HepG2 (cell line): ENCODE measurements around the gene RNGTT. TPM values are rescaled to one million over a fixed set of nuclear protein-coding genes. Genes with fewer than 3 reads are reported as not detected.
A peak's percentile ranks its signal among the peaks of the same experiment; 100 is the strongest.

Source experiments
- ARHGAP35 ChIP-seq: sonication (generic); formaldehyde crosslinking; IDR thresholded peaks from 2 replicates; pipeline ENCODE4 v1.9.0; 2022; ENCODE audit warnings: mild to moderate bottlenecking, inconsistent platforms, moderate library complexity, missing genetic modification reagents, borderline replicate concordance
- CBX1 ChIP-seq: IDR thresholded peaks from one replicate; pipeline ENCODE4 v1.6.1; 2016; ENCODE audit warnings: antibody characterized with exemption, low read depth
- CHD4 ChIP-seq: fragments of 200-600 bp; sonication (generic); IDR thresholded peaks from 2 replicates; pipeline ENCODE4 v1.7.0; 2017; ENCODE audit warnings: mild to moderate bottlenecking, low read length, borderline replicate concordance
- CREB3 ChIP-seq: sonication (generic); formaldehyde crosslinking; IDR thresholded peaks from 2 replicates; pipeline ENCODE4 v1.5.0; 2020; ENCODE audit warnings: missing genetic modification reagents
- ETS1 ChIP-seq: sonication (generic); formaldehyde crosslinking; IDR thresholded peaks from 2 replicates; pipeline ENCODE4 v1.4.0; 2020; ENCODE audit warnings: missing genetic modification reagents
- MED1 ChIP-seq: sonication (generic); formaldehyde crosslinking; IDR thresholded peaks from 2 replicates; pipeline ENCODE4 v1.4.0; 2020; ENCODE audit warnings: missing genetic modification reagents
- MEIS2 ChIP-seq: sonication (generic); formaldehyde crosslinking; IDR thresholded peaks from 2 replicates; pipeline ENCODE4 v1.9.0; 2021; ENCODE audit warnings: mild to moderate bottlenecking, missing genetic modification reagents
- MYPOP ChIP-seq: sonication (generic); formaldehyde crosslinking; IDR thresholded peaks from 2 replicates; pipeline ENCODE4 v1.8.1; 2023; ENCODE audit warnings: mild to moderate bottlenecking, moderate library complexity, missing genetic modification reagents
- NFE2L2 ChIP-seq: fragments of 150-350 bp; IDR thresholded peaks from 2 replicates; pipeline ENCODE4 v1.6.1; 2014; ENCODE audit warnings: low read length
- REXO4 ChIP-seq: sonication (generic); formaldehyde crosslinking; IDR thresholded peaks from 2 replicates; pipeline ENCODE4 v1.8.0; 2022; ENCODE audit warnings: missing genetic modification reagents, mild to moderate bottlenecking, borderline replicate concordance
- TCF7 ChIP-seq: sonication (generic); IDR thresholded peaks from 2 replicates; pipeline ENCODE4 v1.6.1; 2016; ENCODE audit warnings: antibody characterized with exemption, low read depth
- THAP8 ChIP-seq: sonication (generic); formaldehyde crosslinking; IDR thresholded peaks from 2 replicates; pipeline ENCODE4 v1.5.1; 2020; ENCODE audit warnings: missing genetic modification reagents, mild to moderate bottlenecking, borderline replicate concordance
- ZNF296 ChIP-seq: sonication (generic); formaldehyde crosslinking; conservative IDR thresholded peaks from 2 replicates; pipeline ENCODE4 v1.5.0; 2020; ENCODE audit warnings: mild to moderate bottlenecking, missing genetic modification reagents
- ZNF407 ChIP-seq: sonication (generic); formaldehyde crosslinking; IDR thresholded peaks from one replicate; pipeline ENCODE4 v1.5.1; 2020; ENCODE audit warnings: mild to moderate bottlenecking, missing genetic modification reagents; ENCODE audit errors: not compliant biosample characterization
- ZNF546 ChIP-seq: sonication (generic); formaldehyde crosslinking; conservative IDR thresholded peaks from 2 replicates; pipeline ENCODE4 v1.8.1; 2023; ENCODE audit warnings: mild to moderate bottlenecking, missing genetic modification reagents
- ZNF564 ChIP-seq: sonication (generic); formaldehyde crosslinking; IDR thresholded peaks from 2 replicates; pipeline ENCODE4 v1.8.1; 2023; ENCODE audit warnings: mild to moderate bottlenecking, missing genetic modification reagents
- ZNF572 ChIP-seq: sonication (generic); formaldehyde crosslinking; IDR thresholded peaks from 2 replicates; pipeline ENCODE4 v1.5.1; 2020; ENCODE audit warnings: mild to moderate bottlenecking, missing genetic modification reagents
- polyA plus RNA-seq, 8 experiments: library from polyadenylated mRNA; depleted of rRNA in 3 of 8; stranded (reverse) in 7 of 8; unstranded in 1 of 8; fragments of >200 nt; fragmentation: Illumina TruSeq in 4 of 8; extraction: Trizol in 4 of 8; gene quantifications; 2 replicates each; pipeline versions ENCODE4 v1.2.1 to v1.2.3, GENCODE V29; 2011 to 2016; ENCODE audit warnings: low read depth in 4 of 8, missing spikeins in 1 of 8, mixed read lengths in 1 of 8; ENCODE audit not compliant: insufficient read depth in 1 of 8
- total RNA-seq, 5 experiments: library from RNA; depleted of rRNA; stranded (reverse); fragments of >200 nt; fragmentation: Illumina TruSeq; extraction: Trizol; gene quantifications; 2 replicates each; pipeline ENCODE4 v1.2.3, GENCODE V29; 2016; ENCODE audit warnings: low read depth in 1 of 5

Gene RNGTT
- total and polyA plus RNA-seq, 2 of the 13 experiments (the other 11 are each of a cell fraction or from before 2014, with no cell fraction given): 6.0 to 22.6 TPM

- no peak for TF ChIP-seq ZNF407 (CRISPR knock-in tag)
- TF ChIP-seq CREB3 (CRISPR knock-in tag): no peak
- TF ChIP-seq ZNF296: no peak
- no peak for TF ChIP-seq ZNF572 (CRISPR knock-in tag)
- TF ChIP-seq ARHGAP35: no peak
- TF ChIP-seq ZNF564: no peak
- TF ChIP-seq THAP8 (CRISPR knock-in tag): no peak
- no peak for TF ChIP-seq REXO4 (CRISPR knock-in tag)
- peak; percentile 84 for TF ChIP-seq MED1 (CRISPR knock-in tag)
- TF ChIP-seq NFE2L2: no peak
- peak; percentile 95 for TF ChIP-seq TCF7
- no peak for TF ChIP-seq ETS1 (CRISPR knock-in tag)
- TF ChIP-seq MEIS2: no peak
- TF ChIP-seq MYPOP (CRISPR knock-in tag): no peak
- no peak for TF ChIP-seq ZNF546 (CRISPR knock-in tag)
- TF ChIP-seq CBX1: peak; percentile 44
- 0 out of 2 replicates have a peak, but pooled peaks have one; percentile 40 for TF ChIP-seq CHD4
Measured at GRCh38 chr6:88972504-88973423, 9.3 kb upstream of the RNGTT start (continued).
